Gastroesophageal sphincter (tissue), 4 donors: Measurements from ENCODE around the gene ADGRD1. TPM values are rescaled to one million over a fixed set of nuclear protein-coding genes. Genes with fewer than 3 reads are reported as not detected.
A peak's percentile ranks its signal among the peaks of the same experiment; 100 is the strongest.

ENCODE experiments used
- ATAC-seq: fragments of 150-250 bp; one replicate; pipeline ENCODE4 v1.9.1; 2016; ENCODE audit warnings: mild to moderate bottlenecking, moderate library complexity
- H3K27ac ChIP-seq, 4 donors: fragments of 200-600 bp; sonication (generic) in 3 of 4; 1 replicate in 3 of 4; 2 replicates in 1 of 4; pipeline ENCODE4 v1.5.1; 2016 to 2019
- H3K27me3 ChIP-seq: fragments of 200-600 bp; sonication (generic); one replicate; pipeline ENCODE4 v1.5.1; 2019
- H3K36me3 ChIP-seq, 2 donors: fragments of 200-600 bp; sonication (generic); one replicate each; pipeline ENCODE4 v1.5.1; 2019; ENCODE audit warnings: control low read depth in 1 of 2
- H3K4me1 ChIP-seq, 3 donors: fragments of 200-600 bp; sonication (generic); 1 replicate in 2 of 3; 2 replicates in 1 of 3; pipeline ENCODE4 v1.5.1; 2016 to 2019; ENCODE audit warnings: control low read depth in 2 of 3
- H3K4me3 ChIP-seq, 2 donors: fragments of 200-600 bp; sonication (generic); one replicate each; pipeline ENCODE4 v1.5.1; 2019; ENCODE audit warnings: mild to moderate bottlenecking in 1 of 2, moderate library complexity in 1 of 2
- H3K9me3 ChIP-seq, 3 donors: fragments of 200-600 bp; sonication (generic); one replicate each; pipeline ENCODE4 v1.5.1; 2017 to 2019; ENCODE audit warnings: control low read depth in 2 of 3
- EP300 ChIP-seq: sonication (generic); formaldehyde crosslinking; IDR thresholded peaks from one replicate; pipeline ENCODE4 v1.6.1; 2017; ENCODE audit warnings: antibody characterized with exemption, mild to moderate bottlenecking
- POLR2A ChIP-seq, 2 donors: fragments of 450-650 bp; IDR thresholded peaks; one replicate each; pipeline ENCODE4 v1.6.1; 2017; ENCODE audit warnings: antibody characterized with exemption in 2 of 2, mild to moderate bottlenecking in 2 of 2, moderate library complexity in 1 of 2
- POLR2AphosphoS5 ChIP-seq: sonication (generic); formaldehyde crosslinking; IDR thresholded peaks from one replicate; pipeline ENCODE4 v1.6.1; 2017; ENCODE audit warnings: antibody characterized with exemption
- WGBS, 2 donors: methylation state at CpG; one replicate each; pipeline ENCODE4 v1.1.5; 2018; ENCODE audit warnings: low coverage in 1 of 2; 5-methylcytosine and 5-hydroxymethylcytosine counted together
- total RNA-seq, 4 donors: library from RNA; depleted of rRNA; stranded (reverse); fragments of >200 nt; gene quantifications; one replicate each; pipeline ENCODE4 v1.1.0, GENCODE V29; 2016
- TF ChIP-seq, protein P1 (sequence below), 4 experiments: fragments of 200-600 bp in 2 of 4; fragments of 450-650 bp in 2 of 4; sonication (generic) in 1 of 4; IDR thresholded peaks; one replicate each; pipeline ENCODE4 v1.5.1; 2017 to 2019; ENCODE audit warnings: antibody characterized with exemption in 4 of 4, mild to moderate bottlenecking in 2 of 4, moderate library complexity in 2 of 4

The ADGRD1 gene
- total RNA-seq, 4 donors from 2014 or later, result 19.1 to 43.4 (median 31.3) TPM

DNA sequence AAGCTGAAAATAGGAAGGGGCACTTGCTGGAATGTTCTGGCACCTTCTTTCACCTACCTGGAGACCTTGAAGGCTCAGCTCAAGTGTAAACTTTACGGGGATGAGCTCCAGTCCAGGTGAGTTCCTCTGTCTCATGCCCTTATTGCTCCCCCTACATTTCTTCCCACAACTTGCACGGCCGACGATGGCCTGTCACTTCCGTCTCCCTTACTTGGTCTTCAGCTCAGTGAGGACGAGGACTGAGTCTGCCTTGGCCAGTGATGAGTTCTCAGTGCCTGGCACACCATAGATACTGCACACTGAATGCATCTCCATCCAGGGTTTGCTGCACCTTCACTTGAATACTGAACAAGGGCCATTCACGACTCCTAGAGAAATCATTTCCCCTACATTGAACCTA is 21.4 kb downstream of the ADGRD1 start:
- peaks cover 0 to 34% (median 4%) of the 10 kb centered on the region in 3 donors for H3K4me1 ChIP-seq
- peaks cover 0 to 46% of the 10 kb centered on the region in 2 donors for H3K36me3 ChIP-seq
- ATAC-seq, result no peak
- H3K4me3 ChIP-seq, result no peak overlapping the region
- WGBS, 2 donors, result 93 to 96% methylated on average over 3 to 4 of the region's 7 CpGs
- no peak overlapping the region for H3K27ac ChIP-seq
- no peaks in the 10 kb centered on the region for H3K27me3 ChIP-seq
- no peak for TF ChIP-seq POLR2A (IDR thresholded peaks at IDR 0.05)
- no peak for TF ChIP-seq EP300
- TF ChIP-seq, protein P1, sequence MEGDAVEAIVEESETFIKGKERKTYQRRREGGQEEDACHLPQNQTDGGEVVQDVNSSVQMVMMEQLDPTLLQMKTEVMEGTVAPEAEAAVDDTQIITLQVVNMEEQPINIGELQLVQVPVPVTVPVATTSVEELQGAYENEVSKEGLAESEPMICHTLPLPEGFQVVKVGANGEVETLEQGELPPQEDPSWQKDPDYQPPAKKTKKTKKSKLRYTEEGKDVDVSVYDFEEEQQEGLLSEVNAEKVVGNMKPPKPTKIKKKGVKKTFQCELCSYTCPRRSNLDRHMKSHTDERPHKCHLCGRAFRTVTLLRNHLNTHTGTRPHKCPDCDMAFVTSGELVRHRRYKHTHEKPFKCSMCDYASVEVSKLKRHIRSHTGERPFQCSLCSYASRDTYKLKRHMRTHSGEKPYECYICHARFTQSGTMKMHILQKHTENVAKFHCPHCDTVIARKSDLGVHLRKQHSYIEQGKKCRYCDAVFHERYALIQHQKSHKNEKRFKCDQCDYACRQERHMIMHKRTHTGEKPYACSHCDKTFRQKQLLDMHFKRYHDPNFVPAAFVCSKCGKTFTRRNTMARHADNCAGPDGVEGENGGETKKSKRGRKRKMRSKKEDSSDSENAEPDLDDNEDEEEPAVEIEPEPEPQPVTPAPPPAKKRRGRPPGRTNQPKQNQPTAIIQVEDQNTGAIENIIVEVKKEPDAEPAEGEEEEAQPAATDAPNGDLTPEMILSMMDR (IDR thresholded peaks at IDR 0.05), result no peak
- TF ChIP-seq POLR2AphosphoS5, result no peak
- no peaks in the 10 kb centered on the region for H3K9me3 ChIP-seq

DNA sequence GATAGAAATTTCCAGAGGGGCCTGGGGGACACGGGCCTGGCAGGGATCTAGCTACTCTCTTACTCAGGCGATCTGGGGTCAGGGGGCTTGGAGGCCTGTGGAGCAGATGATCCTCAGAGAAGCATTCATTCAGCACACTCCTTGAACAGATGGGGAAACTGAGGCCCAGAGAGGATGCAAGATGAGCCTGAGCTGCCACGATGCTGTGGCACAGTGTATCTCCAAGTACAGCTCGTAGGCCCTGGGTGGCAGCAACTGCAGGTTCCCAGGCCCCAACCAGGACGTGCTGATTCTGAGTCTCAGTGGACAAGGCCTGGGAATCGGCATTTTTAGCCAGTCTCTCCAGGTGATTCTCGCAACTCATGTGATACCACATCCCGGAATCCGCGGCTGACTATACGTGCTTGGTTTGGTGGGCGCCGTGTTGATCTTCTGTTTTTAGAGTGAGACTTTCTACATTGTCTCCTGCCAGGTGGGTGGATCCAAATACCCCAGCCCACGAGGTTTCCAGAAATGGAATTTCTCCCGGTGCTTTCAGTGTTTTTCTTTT is 22.5 kb downstream of the ADGRD1 start:
- no peaks in the 10 kb centered on the region for H3K27me3 ChIP-seq
- WGBS, 2 donors, result 92 to 94% methylated on average over 10 to 12 of the region's 15 CpGs
- H3K27ac ChIP-seq, result no peak overlapping the region
- no peak overlapping the region for H3K4me3 ChIP-seq
- TF ChIP-seq, protein P1 (IDR thresholded peaks at IDR 0.05), result no peak
- H3K4me1 ChIP-seq, result peaks cover 0 to 42% (median 4%) of the 10 kb centered on the region in 3 donors
- peaks cover 0 to 36% of the 10 kb centered on the region in 2 donors for H3K36me3 ChIP-seq
- H3K9me3 ChIP-seq, result no peaks in the 10 kb centered on the region
- no peak for ATAC-seq

GRCh38 chr12:130977046-130977742 is 23.5 kb downstream of the ADGRD1 start:
- Histone ChIP-seq H3K36me3 (peaks cover 0 to 26% of the 10 kb centered on the region in 2 donors), H3K27ac (peak overlapping the region in 1 of 4 donors; percentile 21), H3K4me1 (peaks cover 0 to 45% (median 0%) of the 10 kb centered on the region in 3 donors), H3K4me3 (no peak overlapping the region), H3K9me3 (no peaks in the 10 kb centered on the region), H3K27me3 (no peaks in the 10 kb centered on the region)
- ATAC-seq, result no peak
- WGBS, 2 donors, result 54 to 68% methylated on average over 2 to 3 of the region's 17 CpGs
- TF ChIP-seq, protein P1 (IDR thresholded peaks at IDR 0.05), result no peak
- TF ChIP-seq EP300 (no peak), POLR2A (IDR thresholded peaks at IDR 0.05) (no peak), POLR2AphosphoS5 (no peak)

GRCh38 chr12:130977743-130978095 is 24.0 kb downstream of the ADGRD1 start:
- WGBS, 2 donors, result 84% methylated on average over 2 of the region's 10 CpGs; no CpG with 5 or more reads in 1 of the 2 donors
- no peak for ATAC-seq
- Histone ChIP-seq H3K4me1 (peaks cover 0 to 40% (median 0%) of the 10 kb centered on the region in 3 donors), H3K27me3 (no peaks in the 10 kb centered on the region), H3K27ac (peak overlapping the region in 1 of 4 donors; percentile 21), H3K9me3 (no peaks in the 10 kb centered on the region), H3K36me3 (peaks cover 0 to 21% of the 10 kb centered on the region in 2 donors), H3K4me3 (no peak overlapping the region)
- TF ChIP-seq POLR2A (IDR thresholded peaks at IDR 0.05) (no peak), EP300 (no peak), POLR2AphosphoS5 (no peak)
- TF ChIP-seq, protein P1 (IDR thresholded peaks at IDR 0.05), result no peak

DNA sequence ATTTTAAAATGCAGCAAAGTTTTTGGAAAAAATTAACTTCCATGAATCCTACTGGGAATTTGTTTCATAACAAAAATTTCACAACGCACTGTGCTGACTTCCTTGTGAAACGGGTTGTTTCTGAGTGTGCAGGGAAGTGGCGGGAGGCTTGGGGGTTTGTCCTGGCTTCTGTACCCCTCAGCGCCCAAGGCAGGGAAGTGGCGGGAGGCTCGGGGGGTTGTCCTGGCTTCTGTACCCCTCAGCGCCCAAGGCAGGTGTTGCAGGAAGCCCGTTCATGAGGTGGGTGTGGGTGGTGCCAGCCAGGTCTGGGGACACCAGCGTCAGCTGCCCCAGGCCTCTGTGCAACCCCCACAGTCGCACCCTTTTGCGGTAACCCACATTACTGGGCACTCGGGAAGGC is 25.1 kb downstream of the ADGRD1 start:
- TF ChIP-seq POLR2A (IDR thresholded peaks at IDR 0.05) (no peak), POLR2AphosphoS5 (peak; percentile 26)
- no peaks in the 10 kb centered on the region for H3K27me3 ChIP-seq
- 46 to 77% methylated on average over 2 of the region's 12 CpGs for WGBS, 2 donors
- H3K4me1 ChIP-seq, result peaks cover 0 to 35% (median 0%) of the 10 kb centered on the region in 3 donors
- H3K27ac ChIP-seq, result peak overlapping the region in 1 of 4 donors; percentile 49
- H3K9me3 ChIP-seq, result no peaks in the 10 kb centered on the region
- ATAC-seq, result peak; percentile 59
- H3K4me3 ChIP-seq, result no peak overlapping the region
- H3K36me3 ChIP-seq, result peaks cover 0 to 10% of the 10 kb centered on the region in 2 donors
